ENCODE measurements around the gene WDR27. TPM values are rescaled to one million over a fixed set of nuclear protein-coding genes. Genes with fewer than 3 reads are reported as not detected.
"Not testable (repeated sequence)": the region's sequence is repeated elsewhere in the genome, so short reads cannot be mapped to it uniquely, and the experiment has no call there.

The WDR27 gene
- total RNA-seq, 1 experiment from 2014 or later: 8.4 TPM

- in situ Hi-C loops (cut with HindIII; ENCODE audit: low pct_unique_long_range_greater_than_20kb, low sequenced_read_pairs): no loop called here
- DNase-seq (ENCODE audit: low read depth): no peak
These were observed 180.0 kb downstream of the WDR27 start for GRCh38 chr6:169521825-169522224.

- DNase-seq (ENCODE audit: low read depth): no peak
- in situ Hi-C loops (cut with HindIII; ENCODE audit: low pct_unique_long_range_greater_than_20kb, low sequenced_read_pairs): no loop called here
These were observed 181.7 kb downstream of the WDR27 start for GRCh38 chr6:169520104-169520503.

GRCh38 chr6:169518451-169518850, 183.4 kb downstream of the WDR27 start:
- no peak for DNase-seq (ENCODE audit: low read depth)
- in situ Hi-C loops (cut with HindIII; ENCODE audit: low pct_unique_long_range_greater_than_20kb, low sequenced_read_pairs): no loop called here

GRCh38 chr6:169513478-169514193, 188.2 kb downstream of the WDR27 start:
- in situ Hi-C loops (cut with HindIII; ENCODE audit: low pct_unique_long_range_greater_than_20kb, low sequenced_read_pairs): no loop called here

GRCh38 chr6:169511785-169512184, 190.0 kb downstream of the WDR27 start:
- DNase-seq (ENCODE audit: low read depth); in situ Hi-C loops (cut with HindIII; ENCODE audit: low pct_unique_long_range_greater_than_20kb, low sequenced_read_pairs): not testable (repeated sequence)

More at GRCh38 chr6:169513478-169514193, 188.2 kb downstream of the WDR27 start:
- DNase-seq (ENCODE audit: low read depth): no peak

GRCh38 chr6:169510871-169511270, 191.0 kb downstream of the WDR27 start:
- in situ Hi-C loops (cut with HindIII; ENCODE audit: low pct_unique_long_range_greater_than_20kb, low sequenced_read_pairs): no loop called here
- no peak for DNase-seq (ENCODE audit: low read depth)

- in situ Hi-C loops (cut with HindIII; ENCODE audit: low pct_unique_long_range_greater_than_20kb, low sequenced_read_pairs): no loop called here
These were observed 193.4 kb downstream of the WDR27 start for GRCh38 chr6:169508452-169508851.

GRCh38 chr6:169503422-169504152, 198.2 kb downstream of the WDR27 start:
- in situ Hi-C loops (cut with HindIII; ENCODE audit: low pct_unique_long_range_greater_than_20kb, low sequenced_read_pairs): no loop called here
- no peak for DNase-seq (ENCODE audit: low read depth)

More at GRCh38 chr6:169508452-169508851, 193.4 kb downstream of the WDR27 start:
- DNase-seq (ENCODE audit: low read depth): no peak

GRCh38 chr6:169502445-169502844, 199.4 kb downstream of the WDR27 start:
- in situ Hi-C loops (cut with HindIII; ENCODE audit: low pct_unique_long_range_greater_than_20kb, low sequenced_read_pairs): no loop called here
- no peak for DNase-seq (ENCODE audit: low read depth)

- DNase-seq (ENCODE audit: low read depth): no peak
- in situ Hi-C loops (cut with HindIII; ENCODE audit: low pct_unique_long_range_greater_than_20kb, low sequenced_read_pairs): no loop called here
These were observed 200.0 kb downstream of the WDR27 start for GRCh38 chr6:169501777-169502313.

GRCh38 chr6:169501128-169501527, 200.7 kb downstream of the WDR27 start:
- DNase-seq (ENCODE audit: low read depth): no peak
- in situ Hi-C loops (cut with HindIII; ENCODE audit: low pct_unique_long_range_greater_than_20kb, low sequenced_read_pairs): no loop called here

- no peak for DNase-seq (ENCODE audit: low read depth)
- in situ Hi-C loops (cut with HindIII; ENCODE audit: low pct_unique_long_range_greater_than_20kb, low sequenced_read_pairs): no loop called here
These were observed 201.1 kb downstream of the WDR27 start for GRCh38 chr6:169500688-169501087.

- in situ Hi-C loops (cut with HindIII; ENCODE audit: low pct_unique_long_range_greater_than_20kb, low sequenced_read_pairs): no loop called here
- no peak for DNase-seq (ENCODE audit: low read depth)
These were observed 202.0 kb downstream of the WDR27 start for GRCh38 chr6:169499848-169500247.

GRCh38 chr6:169498916-169499513, 202.8 kb downstream of the WDR27 start:
- in situ Hi-C loops (cut with HindIII; ENCODE audit: low pct_unique_long_range_greater_than_20kb, low sequenced_read_pairs): no loop called here
- no peak for DNase-seq (ENCODE audit: low read depth)

GRCh38 chr6:169495601-169496000, 206.2 kb downstream of the WDR27 start:
- in situ Hi-C loops (cut with HindIII; ENCODE audit: low pct_unique_long_range_greater_than_20kb, low sequenced_read_pairs): no loop called here
- no peak for DNase-seq (ENCODE audit: low read depth)

- DNase-seq (ENCODE audit: low read depth): no peak
- in situ Hi-C loops (cut with HindIII; ENCODE audit: low pct_unique_long_range_greater_than_20kb, low sequenced_read_pairs): no loop called here
These were observed 207.8 kb downstream of the WDR27 start for GRCh38 chr6:169494038-169494437.

- no peak for DNase-seq (ENCODE audit: low read depth)
- in situ Hi-C loops (cut with HindIII; ENCODE audit: low pct_unique_long_range_greater_than_20kb, low sequenced_read_pairs): no loop called here
These were observed 210.3 kb downstream of the WDR27 start for GRCh38 chr6:169491482-169491881.

GRCh38 chr6:169490830-169491229, 211.0 kb downstream of the WDR27 start:
- in situ Hi-C loops (cut with HindIII; ENCODE audit: low pct_unique_long_range_greater_than_20kb, low sequenced_read_pairs): no loop called here
- DNase-seq (ENCODE audit: low read depth): no peak

GRCh38 chr6:169490246-169490641, 211.6 kb downstream of the WDR27 start:
- in situ Hi-C loops (cut with HindIII; ENCODE audit: low pct_unique_long_range_greater_than_20kb, low sequenced_read_pairs): no loop called here
- DNase-seq (ENCODE audit: low read depth): no peak

Measured in Caki2 (cell line).